Measurements from ENCODE around the gene DEAF1.

DEAF1 gene

GRCh38 chr11:611001-611996 is 83.7 kb downstream of the DEAF1 start:
- no peak for DNase-seq (ENCODE audit: low read depth in 2 of 2)

GRCh38 chr11:610146-610801 is 84.7 kb downstream of the DEAF1 start:
- no peak for DNase-seq (ENCODE audit: low read depth in 2 of 2)

- no peak for DNase-seq (ENCODE audit: low read depth in 2 of 2)
Observed at GRCh38 chr11:609341-609811, 85.6 kb downstream of the DEAF1 start.

GRCh38 chr11:608791-609251 is 86.2 kb downstream of the DEAF1 start:
- DNase-seq (ENCODE audit: low read depth in 2 of 2): no peak

- no peak for DNase-seq (ENCODE audit: low read depth in 2 of 2)
Observed at GRCh38 chr11:607971-608659, 86.9 kb downstream of the DEAF1 start.

GRCh38 chr11:607020-607780 is 87.8 kb downstream of the DEAF1 start:
- no peak for DNase-seq (ENCODE audit: low read depth in 2 of 2)

- DNase-seq (ENCODE audit: low read depth in 2 of 2): no peak
Observed at GRCh38 chr11:606245-606644, 88.8 kb downstream of the DEAF1 start.

- no peak for DNase-seq (ENCODE audit: low read depth in 2 of 2)
Observed at GRCh38 chr11:605286-606129, 89.5 kb downstream of the DEAF1 start.

GRCh38 chr11:603154-603553 is 91.9 kb downstream of the DEAF1 start:
- DNase-seq (ENCODE audit: low read depth in 2 of 2): no peak

- no peak for DNase-seq (ENCODE audit: low read depth in 2 of 2)
Observed at GRCh38 chr11:601573-602245, 93.3 kb downstream of the DEAF1 start.

GRCh38 chr11:598005-598680 is 96.9 kb downstream of the DEAF1 start:
- DNase-seq (ENCODE audit: low read depth in 2 of 2): no peak

GRCh38 chr11:597166-597725 is 97.8 kb downstream of the DEAF1 start:
- DNase-seq (ENCODE audit: low read depth in 2 of 2): no peak

- DNase-seq (ENCODE audit: low read depth in 2 of 2): no peak
Observed at GRCh38 chr11:596374-596773, 98.6 kb downstream of the DEAF1 start.

- DNase-seq (ENCODE audit: low read depth in 2 of 2): no peak
Observed at GRCh38 chr11:595400-595799, 99.6 kb downstream of the DEAF1 start.

Data from stimulated activated CD4-positive, alpha-beta T cell treated with anti-CD3 and anti-CD28 coated beads, Interleukin-1b, Interleukin-23, amount 100 ng/mL, for 1 hour (primary cell).